ENCODE data around the gene OR10H1.

GRCh38 chr19:15864824-15865223 lies 49.4 kb upstream of the OR10H1 start:
- TF ChIP-seq, protein P1, sequence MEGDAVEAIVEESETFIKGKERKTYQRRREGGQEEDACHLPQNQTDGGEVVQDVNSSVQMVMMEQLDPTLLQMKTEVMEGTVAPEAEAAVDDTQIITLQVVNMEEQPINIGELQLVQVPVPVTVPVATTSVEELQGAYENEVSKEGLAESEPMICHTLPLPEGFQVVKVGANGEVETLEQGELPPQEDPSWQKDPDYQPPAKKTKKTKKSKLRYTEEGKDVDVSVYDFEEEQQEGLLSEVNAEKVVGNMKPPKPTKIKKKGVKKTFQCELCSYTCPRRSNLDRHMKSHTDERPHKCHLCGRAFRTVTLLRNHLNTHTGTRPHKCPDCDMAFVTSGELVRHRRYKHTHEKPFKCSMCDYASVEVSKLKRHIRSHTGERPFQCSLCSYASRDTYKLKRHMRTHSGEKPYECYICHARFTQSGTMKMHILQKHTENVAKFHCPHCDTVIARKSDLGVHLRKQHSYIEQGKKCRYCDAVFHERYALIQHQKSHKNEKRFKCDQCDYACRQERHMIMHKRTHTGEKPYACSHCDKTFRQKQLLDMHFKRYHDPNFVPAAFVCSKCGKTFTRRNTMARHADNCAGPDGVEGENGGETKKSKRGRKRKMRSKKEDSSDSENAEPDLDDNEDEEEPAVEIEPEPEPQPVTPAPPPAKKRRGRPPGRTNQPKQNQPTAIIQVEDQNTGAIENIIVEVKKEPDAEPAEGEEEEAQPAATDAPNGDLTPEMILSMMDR (IDR thresholded peaks at IDR 0.05): no peak
- TF ChIP-seq POLR2AphosphoS5 (IDR thresholded peaks at IDR 0.05): no peak
